HG03280 (cell line): ENCODE results near the gene SNIP1.
A peak's percentile ranks its signal among the peaks of the same experiment; 100 is the strongest.
"Not testable (repeated sequence)": the region's sequence is repeated elsewhere in the genome, so short reads cannot be mapped to it uniquely, and the experiment has no call there.

Source experiments
- ATAC-seq: cut with Tn5 transposase; IDR thresholded peaks from one replicate; pipeline ENCODE4 v1.9.1; 2021; ENCODE audit warnings: mild to moderate bottlenecking, moderate library complexity; ENCODE audit not compliant: unreplicated experiment

The SNIP1 gene

DNA sequence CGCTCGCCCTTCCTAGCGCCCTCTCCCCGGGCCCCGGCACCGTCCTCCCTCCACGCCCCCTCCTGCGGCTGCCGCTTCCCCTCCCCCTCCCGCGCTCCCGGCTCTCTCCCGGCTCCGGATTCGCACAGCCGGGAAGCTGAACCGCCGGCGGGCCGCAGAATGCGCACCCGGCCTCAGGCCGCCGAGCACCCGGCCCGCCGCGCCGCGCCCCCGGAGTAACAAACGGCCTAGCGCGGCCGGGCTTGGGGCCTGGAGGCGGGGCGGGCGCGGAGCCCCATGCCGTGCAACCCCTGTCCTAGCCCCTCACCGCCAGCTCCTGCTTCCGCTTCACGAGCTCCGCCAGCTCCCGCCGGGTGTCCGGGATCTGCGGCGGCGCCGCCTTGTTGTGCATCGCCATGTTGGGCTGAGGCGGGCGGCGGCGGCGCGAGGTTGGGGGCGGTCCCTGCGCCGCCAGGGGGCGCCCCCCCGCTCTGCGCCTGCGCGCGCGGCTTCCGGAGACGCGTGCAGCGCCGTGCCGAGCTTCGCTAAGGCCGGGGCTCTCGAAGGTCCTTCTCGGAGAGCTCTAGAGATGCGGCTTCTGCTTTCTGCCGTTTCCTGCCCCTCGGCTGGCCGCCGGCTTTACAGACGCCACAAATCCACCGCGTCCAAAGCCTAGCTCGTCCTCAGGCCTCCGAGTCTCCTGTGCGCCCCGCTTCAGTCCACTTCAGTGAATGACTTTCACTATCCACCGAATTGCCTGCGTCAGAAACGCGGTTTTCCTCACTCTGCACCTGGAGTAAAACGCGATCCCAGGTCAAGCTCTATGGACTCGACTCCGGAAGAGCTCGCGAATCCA, 39.5 kb downstream of the SNIP1 start, which contains the start of gene MEAF6:
TSS of gene MEAF6 (minus strand) at position 417 of the 835 bp plus-strand sequence. CDS start at position 397, 20 bp downstream.
- ATAC-seq = peak; percentile 91

DNA sequence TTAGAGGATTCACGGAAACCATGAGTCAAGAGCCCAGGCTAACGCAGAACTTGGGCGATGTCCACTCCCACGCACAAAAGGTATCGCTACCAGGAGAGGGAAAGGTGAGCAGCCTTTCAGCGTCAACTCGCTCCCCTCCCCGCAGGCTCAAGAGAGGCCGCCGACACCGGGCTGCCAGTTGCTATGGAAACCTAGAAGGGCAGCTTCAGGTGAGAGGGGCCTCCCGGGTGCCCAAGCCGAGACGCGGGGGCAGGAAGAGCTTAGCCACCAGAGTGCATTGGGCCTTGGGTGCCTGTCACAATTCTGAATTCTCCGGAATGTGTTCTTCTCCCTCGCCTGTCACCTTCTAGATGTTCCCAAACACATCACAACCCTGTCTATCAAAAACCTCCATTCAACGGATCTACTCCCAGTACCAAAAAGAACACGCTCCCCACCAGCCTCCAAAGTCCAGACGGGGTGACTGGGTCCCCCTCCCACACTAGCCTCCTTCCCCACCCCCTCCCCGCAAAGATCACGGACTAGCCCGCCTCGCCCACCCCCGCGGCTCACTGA, 40.2 kb downstream of the SNIP1 start:
- peak; percentile 39 for ATAC-seq

DNA sequence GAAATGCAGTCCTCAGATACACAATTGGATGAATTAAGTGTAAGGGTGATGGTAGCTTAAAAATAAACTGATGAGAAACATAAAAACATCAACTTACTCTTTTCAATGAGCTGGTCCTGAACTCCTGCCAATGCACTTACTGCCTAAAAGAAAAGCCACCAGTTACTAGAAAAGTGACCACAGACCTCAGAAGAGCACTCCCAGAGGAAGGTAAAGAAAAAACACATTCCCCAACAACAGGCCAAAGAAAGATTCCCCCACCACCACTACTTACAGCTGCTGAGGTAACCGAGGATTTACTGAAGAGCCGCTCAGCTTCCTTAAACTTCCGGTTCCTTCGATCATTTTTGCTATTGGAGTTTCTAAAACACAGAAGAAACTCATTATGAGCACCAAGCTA, 44.9 kb downstream of the SNIP1 start:
- no peak for ATAC-seq

DNA sequence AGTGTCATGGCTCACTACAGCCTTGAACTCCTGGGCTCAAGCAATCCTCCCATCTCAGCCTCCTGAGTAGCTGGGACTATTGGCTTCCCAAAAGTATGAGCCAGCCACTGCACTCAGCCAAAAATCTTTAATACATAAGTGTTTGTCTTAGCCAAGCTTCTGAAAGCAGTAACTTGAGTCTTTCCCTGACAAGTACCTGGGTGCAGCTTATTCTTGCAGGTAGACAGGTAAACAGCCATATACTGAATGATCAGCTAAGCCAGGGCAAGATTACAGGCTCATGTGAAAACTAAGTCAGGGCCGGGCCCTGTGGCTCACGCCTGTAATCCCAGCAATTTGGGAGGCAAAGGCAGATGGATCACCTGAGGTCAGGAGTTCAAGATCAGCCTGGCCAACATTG, 47.4 kb downstream of the SNIP1 start:
- ATAC-seq = no peak

DNA sequence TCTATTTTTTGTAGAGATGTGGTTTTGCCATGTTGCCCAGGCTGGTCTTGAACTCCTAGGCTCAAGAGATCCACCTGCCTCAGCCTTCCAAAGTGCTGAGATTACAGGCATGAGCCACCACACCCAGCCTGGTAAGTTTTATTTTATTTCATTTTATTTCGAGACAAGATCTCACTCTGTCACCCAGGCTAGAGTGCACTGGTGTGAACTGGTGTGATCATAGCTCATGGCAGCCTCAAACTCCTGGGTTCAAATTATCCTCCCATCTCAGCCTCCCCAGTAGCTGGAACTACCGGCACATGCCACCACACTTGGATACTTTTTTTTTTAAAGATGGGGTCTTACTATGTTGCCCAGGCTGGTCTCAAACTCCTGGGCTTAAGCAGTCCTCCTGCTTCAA, 51.3 kb downstream of the SNIP1 start:
- not testable (repeated sequence) for ATAC-seq

DNA sequence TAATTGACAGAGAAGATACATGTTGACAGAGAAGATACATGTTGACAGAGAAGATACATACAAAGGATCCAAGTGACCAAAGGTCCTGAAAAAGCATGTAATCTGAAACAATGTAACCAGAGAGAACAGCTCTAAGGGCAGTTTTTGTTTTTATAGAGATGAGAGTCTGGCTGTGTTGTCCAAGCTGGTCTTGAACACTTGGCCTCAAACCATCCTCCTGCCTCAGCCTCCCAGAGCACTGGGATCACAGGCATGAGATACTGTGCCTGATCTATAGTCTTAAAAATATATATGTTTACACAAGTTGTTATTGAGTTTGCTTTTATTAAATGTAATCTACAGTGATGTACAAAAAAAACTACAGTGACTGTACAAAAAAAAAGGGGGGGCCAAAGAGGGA, 52.0 kb downstream of the SNIP1 start:
- no peak for ATAC-seq

DNA sequence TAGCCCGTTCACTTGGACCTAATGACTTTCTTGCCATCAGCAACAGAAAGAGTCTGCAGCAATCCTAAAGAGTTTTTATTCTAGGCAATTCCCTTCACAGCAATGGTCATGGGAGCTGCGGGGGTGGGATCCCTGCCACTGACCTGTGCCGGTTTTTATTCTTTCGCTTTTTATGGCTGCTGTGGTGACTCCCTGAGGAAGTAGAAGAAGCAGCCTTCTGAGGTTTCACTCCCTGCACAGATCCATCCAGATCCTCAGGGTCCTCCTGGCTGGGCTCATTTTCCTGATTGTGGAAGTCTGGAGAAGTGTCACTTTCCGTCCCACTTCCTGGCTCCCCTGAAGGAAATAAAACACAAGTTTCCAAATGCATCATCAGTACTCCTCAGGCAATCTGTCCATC, 52.4 kb downstream of the SNIP1 start:
- no peak for ATAC-seq

DNA sequence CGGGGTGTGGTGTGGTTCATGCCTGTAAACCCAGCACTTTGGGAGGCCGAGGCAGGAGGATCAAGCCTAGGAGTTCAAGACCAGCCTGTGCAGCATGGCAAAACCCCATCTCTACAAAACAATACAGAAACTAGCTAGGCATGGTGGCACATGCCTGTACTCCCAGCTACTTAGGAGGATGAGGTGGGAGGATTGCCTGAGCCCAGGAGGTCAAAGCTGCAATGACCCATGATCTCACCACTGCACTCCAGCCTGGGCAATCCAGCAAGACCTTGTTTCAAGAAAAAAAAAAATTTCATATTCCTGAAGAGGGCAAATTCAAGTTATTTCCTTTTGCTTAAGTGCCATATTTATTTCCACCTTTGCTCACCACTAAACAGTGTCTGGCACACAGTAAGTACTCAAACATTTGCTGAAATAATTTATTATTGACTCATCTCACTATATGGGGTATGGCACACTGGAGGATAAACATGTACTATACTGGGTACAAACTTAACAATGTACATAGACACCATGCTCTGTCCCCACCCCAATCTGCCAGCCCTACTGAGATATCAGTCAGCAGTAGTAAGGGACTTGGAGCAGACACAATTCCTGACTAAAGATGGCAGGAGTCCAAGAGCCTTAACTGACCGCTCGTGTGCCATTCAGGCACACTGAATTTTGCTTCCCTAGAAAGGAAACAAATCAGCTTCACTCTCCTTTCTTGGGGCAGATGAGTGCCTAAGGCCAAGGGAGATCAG, 55.0 kb downstream of the SNIP1 start:
- no peak for ATAC-seq

DNA sequence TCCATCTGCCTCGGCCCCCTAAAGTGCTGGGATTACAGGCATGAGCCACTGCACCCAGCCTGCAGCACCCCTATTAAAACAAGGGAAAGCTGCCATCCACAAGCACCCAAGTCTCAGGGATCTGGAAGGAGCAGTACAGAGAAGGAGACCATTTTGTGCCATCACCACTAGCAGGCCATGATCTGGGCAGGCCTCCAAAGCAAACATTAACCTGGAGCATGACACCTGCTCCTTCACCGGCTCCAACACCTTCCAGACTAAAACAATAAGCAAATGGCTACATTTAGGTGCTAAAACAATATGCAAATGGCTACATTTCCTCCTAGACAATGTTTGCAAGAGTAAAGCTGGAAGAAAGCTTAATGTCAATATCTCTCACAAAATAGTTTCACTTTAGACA, 56.3 kb downstream of the SNIP1 start:
- ATAC-seq = no peak

DNA sequence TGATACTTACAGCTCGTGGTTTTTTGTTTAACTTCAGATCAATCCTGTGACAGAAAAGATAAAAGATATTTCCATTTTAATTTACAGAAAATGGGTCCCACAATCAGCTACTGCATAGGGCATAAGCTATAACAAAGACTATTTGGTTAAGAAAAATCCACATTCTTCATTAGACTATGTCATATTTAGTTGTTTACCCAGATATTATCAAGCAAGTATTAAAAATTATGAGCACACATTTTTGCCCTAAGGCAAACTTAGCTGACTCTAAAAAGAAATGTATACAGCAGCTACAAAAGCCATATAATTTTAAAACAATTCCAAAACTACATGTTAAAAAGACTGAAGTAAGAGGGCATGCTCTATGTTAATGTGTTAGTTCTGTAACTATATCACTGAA, 58.2 kb downstream of the SNIP1 start:
- ATAC-seq = no peak

DNA sequence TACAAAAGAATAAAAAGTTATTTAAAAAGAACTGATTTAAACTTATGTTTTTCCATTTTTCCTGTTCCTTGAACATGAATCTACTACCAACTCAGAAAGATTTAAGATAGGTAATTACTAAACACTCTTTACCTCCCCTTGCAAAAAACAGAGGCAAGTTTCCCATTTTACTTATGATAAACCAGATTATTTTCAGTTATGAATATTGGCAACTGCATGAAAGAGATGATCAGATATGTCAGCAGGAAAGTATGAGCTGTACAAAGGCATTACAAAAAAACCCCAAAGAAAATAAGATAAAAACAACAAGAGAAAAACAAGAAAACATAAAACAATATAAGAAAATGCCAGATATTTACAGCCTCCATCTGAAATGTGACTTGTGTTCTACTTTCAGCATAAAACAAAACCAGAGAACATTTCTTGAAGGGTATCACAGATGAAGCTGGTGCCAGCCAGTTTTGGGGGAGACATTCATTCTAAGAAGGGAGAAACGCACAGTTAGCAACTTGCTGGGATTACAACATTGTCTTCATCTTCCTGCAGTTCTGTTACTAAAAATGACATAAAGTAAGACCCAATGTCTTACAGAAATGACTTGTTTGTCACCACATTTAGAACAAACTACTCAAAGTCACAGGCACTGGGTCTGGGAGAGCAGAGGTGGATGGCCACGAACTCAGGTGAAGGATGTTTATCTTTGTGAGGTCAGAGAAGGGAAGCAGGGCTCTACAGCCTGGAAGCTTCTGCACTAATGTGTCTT, 60.6 kb downstream of the SNIP1 start:
- ATAC-seq = no peak

DNA sequence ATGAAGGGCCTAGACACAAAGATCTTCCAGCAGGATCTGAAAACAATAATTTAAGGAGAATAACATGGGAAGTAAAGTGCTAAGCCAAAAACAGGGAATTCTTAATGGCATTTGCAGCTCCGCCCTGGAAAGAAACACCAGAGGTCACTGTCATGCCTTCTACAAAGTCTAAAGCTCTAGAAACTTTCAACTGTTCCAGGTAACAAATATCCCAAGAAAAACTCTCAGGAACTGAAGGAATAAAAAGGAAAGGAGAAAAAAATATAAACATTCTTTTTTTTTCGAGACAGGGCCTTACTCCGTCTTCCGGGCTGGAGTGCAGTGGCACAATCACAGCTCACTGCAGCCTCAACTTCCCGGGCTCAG, 66.5 kb downstream of the SNIP1 start:
- ATAC-seq = no peak

DNA sequence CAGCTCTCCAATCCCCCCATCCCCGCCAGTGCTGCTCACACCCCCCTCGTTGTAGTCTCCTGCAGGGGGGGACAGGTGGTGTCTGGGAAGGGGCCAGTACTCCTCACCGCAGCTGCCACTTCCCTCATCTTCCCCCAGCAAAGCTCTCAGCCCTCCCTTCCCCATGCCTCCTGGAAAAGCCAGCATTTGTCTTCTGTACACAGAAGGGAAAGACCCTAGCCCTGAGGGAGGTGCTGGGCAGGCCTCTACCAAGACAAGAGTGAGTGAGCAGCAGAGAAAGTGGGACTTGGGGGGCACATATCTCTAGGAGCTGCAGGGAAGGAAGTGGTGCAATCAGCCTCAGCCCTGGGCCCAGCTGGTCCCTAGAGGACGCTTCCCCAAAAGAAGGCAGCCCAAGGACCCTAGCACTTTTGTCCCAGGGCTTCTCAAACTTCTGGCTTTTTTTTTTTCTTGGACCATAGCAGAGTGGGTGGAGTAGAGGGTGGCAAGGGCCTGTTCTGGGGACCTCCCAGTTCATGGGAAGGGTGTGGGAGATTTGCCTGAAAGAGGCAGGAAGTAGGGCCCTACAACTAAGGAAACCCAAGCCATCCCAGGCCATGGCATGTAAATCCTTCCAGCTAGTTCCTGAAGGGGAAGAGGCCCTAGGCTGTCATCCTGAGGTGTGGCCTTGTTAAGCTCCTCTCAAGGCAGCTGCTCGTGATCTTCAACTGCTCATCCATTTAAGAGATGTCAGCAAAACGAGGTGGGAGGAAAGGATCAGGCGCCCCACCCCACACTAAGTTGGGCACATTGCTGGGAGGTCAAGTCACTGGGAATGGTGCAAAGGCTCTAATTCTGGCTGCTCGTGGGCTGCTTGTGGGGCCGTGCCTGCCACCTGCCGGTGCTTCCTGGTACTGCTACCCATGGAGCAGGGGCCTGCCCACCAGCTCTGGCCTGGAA, 67.1 kb downstream of the SNIP1 start:
- ATAC-seq = peak; percentile 44

DNA sequence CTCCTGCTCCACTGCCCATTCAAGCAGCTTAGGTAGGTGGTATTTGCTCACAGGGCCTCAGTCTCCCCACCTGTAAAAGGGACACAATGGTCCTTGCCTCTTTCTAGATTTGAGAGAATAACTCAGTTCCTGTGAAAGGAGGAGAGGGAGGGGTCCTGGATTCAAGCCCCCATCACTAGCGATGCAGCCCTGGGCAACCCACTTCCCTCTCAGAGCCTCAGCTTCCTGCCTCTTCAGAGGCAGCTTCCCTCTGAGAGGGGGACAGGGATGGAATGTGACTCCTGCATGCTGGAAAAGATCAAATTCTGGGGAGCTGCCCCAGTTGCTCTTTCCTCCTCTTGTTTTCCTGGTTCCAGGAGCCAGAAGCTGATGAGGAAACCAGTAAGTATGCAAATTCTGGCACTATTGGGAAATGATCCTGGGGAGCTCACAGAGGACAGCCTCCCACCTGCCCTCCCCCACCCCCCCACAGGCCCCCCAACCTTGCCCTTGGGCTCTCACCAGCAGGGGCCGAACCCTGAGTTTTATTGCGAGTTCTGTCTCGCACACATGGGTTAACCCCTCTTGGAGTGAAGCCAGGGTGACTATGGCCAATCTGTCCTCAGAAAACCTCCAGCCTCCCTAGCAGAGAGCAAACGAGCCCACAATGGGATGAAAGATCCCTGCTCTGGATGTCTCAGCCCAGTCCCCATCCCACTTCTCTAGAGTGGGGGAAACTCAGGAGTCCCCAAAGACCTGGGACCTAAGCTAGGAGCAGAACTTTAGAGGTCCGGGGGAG, 68.0 kb downstream of the SNIP1 start:
- no peak for ATAC-seq
